ENCODE data around the gene FXYD2.

DNA sequence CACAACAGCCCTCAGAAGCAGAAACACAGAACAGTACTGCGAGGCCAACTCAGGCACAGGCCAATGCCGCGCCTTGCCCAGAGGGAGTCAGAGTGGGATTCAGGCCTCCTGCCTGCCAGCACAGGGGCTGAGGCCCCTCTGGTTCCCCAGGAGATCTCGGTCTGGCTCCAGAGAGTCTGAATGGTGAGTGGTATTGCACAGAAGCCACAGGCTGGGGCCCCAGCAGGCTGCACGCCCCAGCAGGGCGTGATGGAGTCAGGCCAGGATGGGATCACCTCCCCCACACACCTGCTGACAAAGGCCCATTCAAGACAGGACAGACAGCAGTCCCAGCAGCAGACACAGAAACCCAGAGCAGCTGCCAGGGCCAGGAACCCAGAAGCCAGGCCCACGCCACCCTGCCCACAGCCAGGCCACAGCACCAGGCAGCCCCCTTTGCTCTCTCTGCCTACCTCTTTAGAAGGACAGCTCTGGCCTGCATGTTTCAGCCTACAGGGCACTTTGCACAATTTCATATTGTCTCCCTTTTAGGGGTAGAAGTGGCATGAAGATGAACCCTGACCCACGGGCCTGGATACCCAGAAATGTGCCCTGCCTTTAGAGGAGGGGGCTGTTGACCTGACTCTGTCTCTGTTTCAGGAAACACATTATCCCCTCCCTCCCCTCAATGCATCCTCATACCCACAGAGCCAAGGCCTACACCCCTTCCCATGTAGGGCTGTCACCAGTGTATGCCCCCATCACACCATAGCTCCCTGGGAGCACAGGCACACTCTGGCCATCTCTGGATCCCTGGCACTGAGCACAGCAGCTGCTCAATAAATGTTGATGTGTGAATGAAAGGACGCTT lies 45.8 kb upstream of the FXYD2 start:
- TF ChIP-seq, protein P1, sequence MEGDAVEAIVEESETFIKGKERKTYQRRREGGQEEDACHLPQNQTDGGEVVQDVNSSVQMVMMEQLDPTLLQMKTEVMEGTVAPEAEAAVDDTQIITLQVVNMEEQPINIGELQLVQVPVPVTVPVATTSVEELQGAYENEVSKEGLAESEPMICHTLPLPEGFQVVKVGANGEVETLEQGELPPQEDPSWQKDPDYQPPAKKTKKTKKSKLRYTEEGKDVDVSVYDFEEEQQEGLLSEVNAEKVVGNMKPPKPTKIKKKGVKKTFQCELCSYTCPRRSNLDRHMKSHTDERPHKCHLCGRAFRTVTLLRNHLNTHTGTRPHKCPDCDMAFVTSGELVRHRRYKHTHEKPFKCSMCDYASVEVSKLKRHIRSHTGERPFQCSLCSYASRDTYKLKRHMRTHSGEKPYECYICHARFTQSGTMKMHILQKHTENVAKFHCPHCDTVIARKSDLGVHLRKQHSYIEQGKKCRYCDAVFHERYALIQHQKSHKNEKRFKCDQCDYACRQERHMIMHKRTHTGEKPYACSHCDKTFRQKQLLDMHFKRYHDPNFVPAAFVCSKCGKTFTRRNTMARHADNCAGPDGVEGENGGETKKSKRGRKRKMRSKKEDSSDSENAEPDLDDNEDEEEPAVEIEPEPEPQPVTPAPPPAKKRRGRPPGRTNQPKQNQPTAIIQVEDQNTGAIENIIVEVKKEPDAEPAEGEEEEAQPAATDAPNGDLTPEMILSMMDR (IDR thresholded peaks at IDR 0.05) = no peak
- TF ChIP-seq POLR2AphosphoS5 (IDR thresholded peaks at IDR 0.05; ENCODE audit: low read depth, low read length) (no peak), SIN3A (IDR thresholded peaks at IDR 0.05; ENCODE audit: borderline replicate concordance, insufficient read depth, low read depth, low read length) (no peak)
- TF ChIP-seq, protein P2, sequence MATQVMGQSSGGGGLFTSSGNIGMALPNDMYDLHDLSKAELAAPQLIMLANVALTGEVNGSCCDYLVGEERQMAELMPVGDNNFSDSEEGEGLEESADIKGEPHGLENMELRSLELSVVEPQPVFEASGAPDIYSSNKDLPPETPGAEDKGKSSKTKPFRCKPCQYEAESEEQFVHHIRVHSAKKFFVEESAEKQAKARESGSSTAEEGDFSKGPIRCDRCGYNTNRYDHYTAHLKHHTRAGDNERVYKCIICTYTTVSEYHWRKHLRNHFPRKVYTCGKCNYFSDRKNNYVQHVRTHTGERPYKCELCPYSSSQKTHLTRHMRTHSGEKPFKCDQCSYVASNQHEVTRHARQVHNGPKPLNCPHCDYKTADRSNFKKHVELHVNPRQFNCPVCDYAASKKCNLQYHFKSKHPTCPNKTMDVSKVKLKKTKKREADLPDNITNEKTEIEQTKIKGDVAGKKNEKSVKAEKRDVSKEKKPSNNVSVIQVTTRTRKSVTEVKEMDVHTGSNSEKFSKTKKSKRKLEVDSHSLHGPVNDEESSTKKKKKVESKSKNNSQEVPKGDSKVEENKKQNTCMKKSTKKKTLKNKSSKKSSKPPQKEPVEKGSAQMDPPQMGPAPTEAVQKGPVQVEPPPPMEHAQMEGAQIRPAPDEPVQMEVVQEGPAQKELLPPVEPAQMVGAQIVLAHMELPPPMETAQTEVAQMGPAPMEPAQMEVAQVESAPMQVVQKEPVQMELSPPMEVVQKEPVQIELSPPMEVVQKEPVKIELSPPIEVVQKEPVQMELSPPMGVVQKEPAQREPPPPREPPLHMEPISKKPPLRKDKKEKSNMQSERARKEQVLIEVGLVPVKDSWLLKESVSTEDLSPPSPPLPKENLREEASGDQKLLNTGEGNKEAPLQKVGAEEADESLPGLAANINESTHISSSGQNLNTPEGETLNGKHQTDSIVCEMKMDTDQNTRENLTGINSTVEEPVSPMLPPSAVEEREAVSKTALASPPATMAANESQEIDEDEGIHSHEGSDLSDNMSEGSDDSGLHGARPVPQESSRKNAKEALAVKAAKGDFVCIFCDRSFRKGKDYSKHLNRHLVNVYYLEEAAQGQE (IDR thresholded peaks at IDR 0.05; ENCODE audit: insufficient read depth in 1 of 2, low read depth in 2 of 2, low read length in 1 of 2) = no peak
